ENCODE data around the gene TUBB2A.
"Not testable (repeated sequence)": the region's sequence is repeated elsewhere in the genome, so short reads cannot be mapped to it uniquely, and the experiment has no call there.

TUBB2A gene

GRCh38 chr6:3139090-3139903 is 18.0 kb downstream of the TUBB2A start:
- TF ChIP-seq CTCF (conservative IDR thresholded peaks at IDR 0.05; ENCODE audit: low read depth, low read length), result no peak
- no peak for DNase-seq (ENCODE audit: low read depth)
- H3K4me3 ChIP-seq (ENCODE audit: low read length), result no peak overlapping the region

GRCh38 chr6:3138341-3138740 is 19.0 kb downstream of the TUBB2A start:
- no peak for DNase-seq (ENCODE audit: low read depth)
- no peak overlapping the region for H3K4me3 ChIP-seq (ENCODE audit: low read length)
- TF ChIP-seq CTCF (conservative IDR thresholded peaks at IDR 0.05; ENCODE audit: low read depth, low read length), result no peak

- not testable (repeated sequence) for DNase-seq (ENCODE audit: low read depth); H3K4me3 ChIP-seq (ENCODE audit: low read length)
Measured at GRCh38 chr6:3137873-3138272, 19.5 kb downstream of the TUBB2A start.

GRCh38 chr6:3137057-3137777 is 20.1 kb downstream of the TUBB2A start:
- no peak for DNase-seq (ENCODE audit: low read depth)
- no peak for TF ChIP-seq CTCF (conservative IDR thresholded peaks at IDR 0.05; ENCODE audit: low read depth, low read length)
- no peak overlapping the region for H3K4me3 ChIP-seq (ENCODE audit: low read length)

- no peak overlapping the region for H3K4me3 ChIP-seq (ENCODE audit: low read length)
- DNase-seq (ENCODE audit: low read depth), result no peak
- TF ChIP-seq CTCF (conservative IDR thresholded peaks at IDR 0.05; ENCODE audit: low read depth, low read length), result no peak
Measured at GRCh38 chr6:3136292-3137011, 20.9 kb downstream of the TUBB2A start.

GRCh38 chr6:3135668-3136291 is 21.6 kb downstream of the TUBB2A start:
- H3K4me3 ChIP-seq (ENCODE audit: low read length), result no peak overlapping the region
- no peak for DNase-seq (ENCODE audit: low read depth)
- TF ChIP-seq CTCF (conservative IDR thresholded peaks at IDR 0.05; ENCODE audit: low read depth, low read length), result no peak

- no peak overlapping the region for H3K4me3 ChIP-seq (ENCODE audit: low read length)
- TF ChIP-seq CTCF (conservative IDR thresholded peaks at IDR 0.05; ENCODE audit: low read depth, low read length), result no peak
- DNase-seq (ENCODE audit: low read depth), result no peak
Measured at GRCh38 chr6:3133515-3133914, 23.8 kb downstream of the TUBB2A start.
